Hematopoietic multipotent progenitor cell treated with erythropoietin and hydrocortisone succinate and interleukin-3 and kit ligand, for 8 days (in vitro differentiated cells): ENCODE data around the gene NRF1.
"Not testable (repeated sequence)": the region's sequence is repeated elsewhere in the genome, so short reads cannot be mapped to it uniquely, and the experiment has no call there.

Experiments used
- DNase-seq: peaks from one replicate; pipeline ENCODE4 v3.0.0-alpha.2; 2015

NRF1 gene

GRCh38 chr7:129611246-129612111, at the start of gene NRF1:
Gene NRF1 (plus strand): TSS chr7:129611720. CDS start chr7:129657352, 45,632 bp downstream.
- DNase-seq: peak; percentile 82

DNA sequence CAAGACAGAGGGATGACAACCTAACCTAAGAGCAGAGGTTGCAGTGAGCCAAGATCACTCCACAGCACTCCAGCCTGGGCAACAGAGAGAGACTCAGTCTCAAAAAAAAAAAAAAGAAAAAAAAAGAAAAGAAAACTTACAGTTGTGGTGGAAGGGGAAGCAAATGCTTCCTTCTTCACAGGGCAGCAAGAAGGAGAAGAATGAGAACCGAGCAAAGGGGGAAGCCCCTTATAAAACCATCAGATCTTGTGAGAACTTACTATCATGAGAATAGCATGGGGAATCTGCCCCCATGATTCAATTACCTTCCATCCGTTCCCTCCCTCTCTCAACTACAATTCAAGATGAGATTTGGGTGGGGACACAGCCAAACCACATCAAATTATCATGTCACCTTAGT, 45.2 kb upstream of the NRF1 start:
- not testable (repeated sequence) for DNase-seq

DNA sequence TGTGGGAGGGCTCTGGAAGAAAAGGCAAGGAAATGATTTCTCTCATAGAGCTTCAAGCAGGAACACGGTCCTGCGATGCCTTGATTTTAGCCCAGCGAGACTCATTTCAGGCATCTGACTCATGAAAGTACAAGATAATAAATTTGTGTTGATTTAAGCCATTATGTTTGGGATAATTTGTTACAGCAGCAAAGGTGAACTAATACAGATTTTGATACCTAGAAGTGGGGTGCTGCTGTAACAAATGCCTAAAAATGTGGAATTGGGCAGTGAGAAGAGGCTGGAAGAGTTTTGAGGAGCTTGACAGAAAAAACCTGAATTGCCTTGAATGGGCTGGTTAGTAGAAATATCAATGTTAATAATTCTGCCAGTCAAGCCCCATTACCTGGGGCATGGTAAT, 44.1 kb upstream of the NRF1 start:
- DNase-seq: no peak

- no peak for DNase-seq
Observed at GRCh38 chr7:129568240-129568639, 43.3 kb upstream of the NRF1 start.

DNA sequence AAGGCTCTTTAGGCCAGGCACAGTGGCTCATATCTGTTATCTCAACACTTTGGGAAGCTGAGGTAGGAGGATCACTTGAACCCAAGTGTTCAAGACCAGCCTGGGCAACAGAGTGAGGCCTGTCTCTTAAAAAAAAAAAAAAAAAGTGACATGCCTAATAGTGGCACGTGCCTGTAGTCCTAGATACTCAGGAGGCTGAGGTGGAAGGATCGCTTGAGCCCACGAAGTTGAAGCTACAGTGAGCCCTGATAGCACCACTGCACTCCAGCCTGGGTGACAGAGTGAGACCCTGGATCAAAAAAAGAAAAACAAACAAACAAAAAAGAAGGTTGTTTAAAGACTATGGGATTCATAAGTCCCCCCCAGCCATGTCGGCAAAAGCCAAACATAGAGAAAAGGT, 42.2 kb upstream of the NRF1 start:
- DNase-seq: no peak

GRCh38 chr7:129569811-129570215, 41.7 kb upstream of the NRF1 start:
- no peak for DNase-seq

- DNase-seq: no peak
Observed at GRCh38 chr7:129571201-129571600, 40.3 kb upstream of the NRF1 start.

DNA sequence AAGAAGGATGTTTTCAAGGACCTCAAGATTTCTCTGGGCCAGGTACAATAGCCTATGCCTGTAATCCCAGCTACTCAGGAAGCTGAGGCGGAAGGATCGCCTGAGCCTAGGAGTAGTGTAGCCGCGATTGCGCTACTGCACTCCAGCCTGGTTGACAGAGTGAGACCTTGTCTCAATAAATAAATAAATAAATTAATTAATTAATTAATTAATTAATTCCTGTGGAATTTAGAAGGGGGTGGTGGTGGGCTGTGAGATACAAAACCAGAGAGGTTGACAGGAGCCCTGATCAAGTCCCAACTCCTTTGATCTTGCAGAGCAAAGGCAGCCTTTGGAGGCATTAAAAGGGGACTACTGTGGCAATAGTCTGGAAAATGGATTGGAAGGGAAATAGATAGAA, 39.3 kb upstream of the NRF1 start:
- DNase-seq: no peak

DNA sequence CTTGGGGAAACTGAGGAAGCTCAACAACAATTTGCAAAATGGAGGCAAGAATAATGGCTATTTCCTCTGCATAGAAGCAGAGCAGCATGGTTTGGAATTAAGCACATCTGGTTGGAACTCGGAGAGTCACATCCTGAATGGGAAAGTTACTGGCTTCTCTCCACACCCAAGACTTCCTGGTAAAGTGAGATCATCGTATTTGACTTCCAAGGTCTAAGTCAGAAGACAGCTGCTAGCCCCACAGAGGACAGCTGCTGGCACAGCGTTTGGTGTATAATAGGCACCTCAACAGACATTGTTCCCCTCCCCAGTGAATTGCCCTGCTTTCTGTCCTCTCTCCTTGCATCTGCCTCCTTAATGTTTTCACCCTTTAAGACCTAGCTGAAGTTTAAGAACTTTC, 37.0 kb upstream of the NRF1 start:
- DNase-seq: no peak

DNA sequence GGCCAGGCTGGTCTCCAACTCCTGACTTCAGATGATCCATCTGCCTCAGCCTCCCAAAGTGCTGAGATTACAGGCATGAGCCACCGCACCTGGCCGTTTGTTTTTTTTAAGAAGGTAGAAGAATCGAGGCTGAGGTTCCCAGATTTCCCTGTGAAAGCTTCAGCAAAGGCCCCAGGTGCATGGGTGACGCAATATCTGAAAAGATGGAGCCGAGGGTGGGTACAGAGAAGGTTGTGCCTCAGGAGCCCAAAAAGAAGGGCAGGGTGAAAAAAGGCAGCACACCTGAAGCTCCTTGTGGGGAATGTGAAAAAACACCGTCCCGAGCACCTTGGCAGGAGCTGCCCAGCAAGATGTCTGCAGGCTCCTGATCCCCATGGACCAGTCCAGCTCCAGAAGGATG, 35.8 kb upstream of the NRF1 start:
- DNase-seq: no peak

GRCh38 chr7:129576138-129576537, 35.4 kb upstream of the NRF1 start:
- DNase-seq: no peak

DNA sequence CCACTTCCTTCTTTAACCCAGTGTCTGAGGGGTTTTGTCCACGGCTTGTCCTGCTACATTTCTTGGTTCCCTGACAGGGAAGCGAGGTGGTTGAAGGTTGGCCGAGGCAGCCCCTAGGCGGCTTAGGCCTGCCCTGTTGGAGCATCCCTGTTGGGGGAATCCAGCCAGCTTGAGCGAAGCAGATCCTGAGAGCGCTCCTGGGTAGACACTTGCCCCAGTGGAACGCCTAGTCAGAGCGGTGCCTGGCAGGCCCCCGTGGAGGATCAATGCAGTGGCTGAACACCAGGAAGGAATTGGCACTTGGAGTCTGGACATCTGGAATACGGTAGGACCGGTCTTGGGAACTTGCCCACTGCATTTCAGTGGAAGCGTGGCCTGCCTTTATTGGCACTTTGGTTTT, 32.7 kb upstream of the NRF1 start:
- no peak for DNase-seq

DNA sequence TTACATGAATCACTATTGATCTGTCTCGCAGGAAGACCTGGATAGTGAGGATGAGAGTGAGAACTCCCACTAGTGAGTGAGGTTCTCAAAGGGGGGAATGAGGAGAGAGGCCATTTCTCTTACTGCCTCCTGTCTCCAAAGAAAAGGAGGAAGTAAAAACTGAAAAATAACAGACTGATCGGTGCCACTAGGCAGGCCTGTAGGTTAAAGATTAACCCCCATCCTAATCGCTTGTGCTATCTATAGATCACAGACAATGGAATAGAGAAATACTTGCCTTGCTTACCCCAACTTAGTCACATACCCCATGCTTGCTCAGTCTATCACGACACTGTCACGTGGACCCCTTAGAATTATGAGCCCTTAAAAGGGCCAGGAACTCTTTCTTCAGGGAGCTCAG, 25.3 kb upstream of the NRF1 start:
- DNase-seq: not testable (repeated sequence)

- DNase-seq: no peak
Observed at GRCh38 chr7:129588268-129588667, 23.3 kb upstream of the NRF1 start.

GRCh38 chr7:129591868-129592267, 19.7 kb upstream of the NRF1 start:
- no peak for DNase-seq

GRCh38 chr7:129596386-129596785, 15.1 kb upstream of the NRF1 start:
- not testable (repeated sequence) for DNase-seq

DNA sequence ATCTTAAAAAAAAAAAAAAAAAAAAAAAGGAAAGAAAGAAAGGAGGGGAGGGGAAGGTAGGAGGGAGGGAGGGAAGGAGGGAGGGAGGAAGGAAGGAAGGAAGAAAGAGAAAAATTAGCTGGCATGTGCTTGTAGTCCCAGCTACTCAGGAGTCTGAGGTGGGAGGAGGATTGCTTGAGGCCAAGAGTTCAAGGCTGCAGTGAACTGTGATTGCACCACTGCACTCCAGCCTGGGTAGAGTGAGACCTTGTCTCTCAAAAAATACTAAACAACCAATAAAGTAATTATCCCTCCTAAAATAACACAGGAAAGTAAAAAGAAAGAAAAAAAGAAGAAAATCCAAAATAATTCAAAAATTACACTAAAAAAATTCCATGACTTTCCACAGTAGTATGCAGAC, 13.8 kb upstream of the NRF1 start:
- no peak for DNase-seq

- DNase-seq: no peak
Observed at GRCh38 chr7:129599174-129599573, 12.3 kb upstream of the NRF1 start.

- not testable (repeated sequence) for DNase-seq
Observed at GRCh38 chr7:129603594-129603993, 7.9 kb upstream of the NRF1 start.

- DNase-seq: not testable (repeated sequence)
Observed at GRCh38 chr7:129604021-129604420, 7.5 kb upstream of the NRF1 start.

- DNase-seq: no peak
Observed at GRCh38 chr7:129604713-129605437, 6.6 kb upstream of the NRF1 start.

GRCh38 chr7:129605960-129606614, 5.4 kb upstream of the NRF1 start:
- no peak for DNase-seq

GRCh38 chr7:129606803-129607202, 4.7 kb upstream of the NRF1 start:
- no peak for DNase-seq
